ENCODE results near the gene RSPO4.

DNA sequence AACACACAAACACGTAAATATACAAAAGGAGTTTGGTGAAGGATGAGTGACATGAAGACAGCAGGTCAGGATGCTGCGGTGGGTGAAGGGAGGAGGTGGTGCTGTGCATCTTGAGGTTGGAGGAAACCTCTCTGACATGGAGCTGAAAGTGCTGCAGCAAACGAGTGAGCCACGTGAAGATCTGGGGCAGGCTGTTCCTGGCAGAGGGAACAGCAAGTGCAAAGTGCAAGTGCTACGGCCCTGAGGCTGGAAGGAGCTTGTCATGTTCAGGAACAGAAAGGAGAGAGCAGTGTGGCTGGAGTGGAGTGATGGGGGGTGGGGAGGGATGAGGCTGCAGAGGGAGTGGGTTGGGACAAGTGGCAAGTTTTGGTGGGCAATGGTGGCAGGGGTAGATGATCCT is 61.2 kb downstream of the RSPO4 start:
- TF ChIP-seq, protein P1, sequence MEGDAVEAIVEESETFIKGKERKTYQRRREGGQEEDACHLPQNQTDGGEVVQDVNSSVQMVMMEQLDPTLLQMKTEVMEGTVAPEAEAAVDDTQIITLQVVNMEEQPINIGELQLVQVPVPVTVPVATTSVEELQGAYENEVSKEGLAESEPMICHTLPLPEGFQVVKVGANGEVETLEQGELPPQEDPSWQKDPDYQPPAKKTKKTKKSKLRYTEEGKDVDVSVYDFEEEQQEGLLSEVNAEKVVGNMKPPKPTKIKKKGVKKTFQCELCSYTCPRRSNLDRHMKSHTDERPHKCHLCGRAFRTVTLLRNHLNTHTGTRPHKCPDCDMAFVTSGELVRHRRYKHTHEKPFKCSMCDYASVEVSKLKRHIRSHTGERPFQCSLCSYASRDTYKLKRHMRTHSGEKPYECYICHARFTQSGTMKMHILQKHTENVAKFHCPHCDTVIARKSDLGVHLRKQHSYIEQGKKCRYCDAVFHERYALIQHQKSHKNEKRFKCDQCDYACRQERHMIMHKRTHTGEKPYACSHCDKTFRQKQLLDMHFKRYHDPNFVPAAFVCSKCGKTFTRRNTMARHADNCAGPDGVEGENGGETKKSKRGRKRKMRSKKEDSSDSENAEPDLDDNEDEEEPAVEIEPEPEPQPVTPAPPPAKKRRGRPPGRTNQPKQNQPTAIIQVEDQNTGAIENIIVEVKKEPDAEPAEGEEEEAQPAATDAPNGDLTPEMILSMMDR (IDR thresholded peaks at IDR 0.05), result no peak
- TF ChIP-seq ZFX (IDR thresholded peaks at IDR 0.05; ENCODE audit: borderline replicate concordance), result no peak

All from 22Rv1 (cell line).